K562 (cell line): ENCODE results near the gene IRS2. TPM values are rescaled to one million over a fixed set of nuclear protein-coding genes. Genes with fewer than 3 reads are reported as not detected.
A peak's percentile ranks its signal among the peaks of the same experiment; 100 is the strongest.

ENCODE experiments used
- FOXO4 ChIP-seq: fragments of 450-650 bp; formaldehyde crosslinking; IDR thresholded peaks from 2 replicates; pipeline ENCODE4 v1.4.0; 2020; ENCODE audit warnings: mild to moderate bottlenecking, moderate library complexity
- SOX6 ChIP-seq: fragments of 450-650 bp; IDR thresholded peaks from 2 replicates; pipeline ENCODE4 v1.6.1; 2014; ENCODE audit warnings: mild to moderate bottlenecking
- VEZF1 ChIP-seq: fragments of 200-800 bp; sonication (Bioruptor generic); IDR thresholded peaks from 2 replicates; pipeline ENCODE4 v1.6.1; 2017; ENCODE audit warnings: missing genetic modification characterization, missing compliant biosample characterization
- ZNF592 ChIP-seq: fragments of 450-650 bp; IDR thresholded peaks from 2 replicates; pipeline ENCODE4 v1.6.1; 2017; ENCODE audit warnings: antibody characterized with exemption, mild to moderate bottlenecking
- ZNF609 ChIP-seq: sonication (generic); formaldehyde crosslinking; IDR thresholded peaks from 2 replicates; pipeline ENCODE4 v1.8.1; 2023; ENCODE audit warnings: missing genetic modification reagents, mild to moderate bottlenecking, borderline replicate concordance
- polyA plus RNA-seq, 8 experiments: library from polyadenylated mRNA; depleted of rRNA in 4 of 8; stranded (reverse) in 5 of 8; unstranded in 3 of 8; fragments of >200 nt; fragmentation: Nextera tagmentation in 2 of 8; fragmentation: Illumina TruSeq in 1 of 8; extraction: Ambion mirVana in 2 of 8; extraction: Trizol in 1 of 8; gene quantifications; 2 replicates each; pipeline versions ENCODE4 v1.2.1 to v1.2.3, GENCODE V29; 2011 to 2014; ENCODE audit warnings: inconsistent platforms in 1 of 8, missing spikeins in 1 of 8
- total RNA-seq, 7 experiments: library from RNA; depleted of rRNA in 6 of 7; stranded (reverse); fragments of >200 nt in 6 of 7; fragmentation: Illumina TruSeq in 2 of 7; extraction: Trizol in 2 of 7; gene quantifications; 2 replicates each; pipeline versions ENCODE4 v1.2.1 to v1.2.3, GENCODE V29; 2011 to 2021; ENCODE audit warnings: low replicate concordance in 1 of 7

Gene IRS2
- total and polyA plus RNA-seq, 9 of the 15 experiments (the other 6 are each of a cell fraction or from before 2014, with no cell fraction given): 0.36 to 4.6 (median 0.63) TPM

GRCh38 chr13:109707044-109707741 is 79.2 kb downstream of the IRS2 start (continued):
- TF ChIP-seq ZNF592 (peak; percentile 69), SOX6 (peak; percentile 85), ZNF609 (CRISPR knock-in tag) (no peak), VEZF1 (peak; percentile 94), FOXO4 (CRISPR knock-in tag) (no peak)
